ENCODE measurements around the gene AQR.

The AQR gene

GRCh38 chr15:34869110-34869509, 100.4 kb downstream of the AQR start:
- DNase-seq (ENCODE audit: low read depth), result no peak

DNA sequence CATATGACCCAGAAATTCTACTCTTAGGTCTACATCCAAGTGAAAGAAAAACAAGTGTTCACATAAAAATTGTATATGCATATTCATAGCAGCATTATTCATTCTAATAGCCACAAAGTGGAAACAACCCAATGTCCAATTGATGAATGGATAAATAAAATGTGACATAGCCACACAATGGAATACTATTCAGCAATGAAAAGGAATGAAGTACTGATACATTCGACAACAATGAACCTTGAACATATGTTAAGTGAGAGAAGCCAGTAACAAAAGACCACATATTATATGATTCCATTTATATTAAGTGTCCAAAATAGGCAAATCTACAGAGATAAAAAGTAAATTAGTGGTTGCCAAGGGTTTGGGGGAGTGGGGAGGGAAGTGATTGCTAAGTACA, 104.0 kb downstream of the AQR start:
- DNase-seq (ENCODE audit: low read depth), result no peak

GRCh38 chr15:34861214-34861613, 108.3 kb downstream of the AQR start:
- DNase-seq (ENCODE audit: low read depth), result no peak

GRCh38 chr15:34855893-34856292, 113.6 kb downstream of the AQR start:
- DNase-seq (ENCODE audit: low read depth), result no peak

DNA sequence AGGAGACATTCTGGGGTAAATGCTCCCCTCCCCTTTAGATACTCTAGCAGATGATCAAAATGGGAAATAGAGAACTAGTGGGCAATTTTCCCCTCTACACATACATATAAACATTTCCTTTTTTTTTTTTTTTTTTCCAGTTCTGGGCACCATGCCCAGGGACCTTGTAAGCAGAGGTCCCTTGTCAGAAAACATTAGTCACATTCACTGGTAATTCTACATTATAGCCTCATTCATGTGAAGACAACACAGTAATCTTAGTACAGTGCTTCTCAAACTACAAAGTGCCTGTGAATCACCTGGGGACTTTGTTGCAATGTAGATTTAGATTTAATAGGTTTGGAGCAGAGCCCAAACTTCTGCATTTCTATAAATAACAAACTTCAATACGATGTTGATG, 114.1 kb downstream of the AQR start:
- no peak for DNase-seq (ENCODE audit: low read depth)

DNA sequence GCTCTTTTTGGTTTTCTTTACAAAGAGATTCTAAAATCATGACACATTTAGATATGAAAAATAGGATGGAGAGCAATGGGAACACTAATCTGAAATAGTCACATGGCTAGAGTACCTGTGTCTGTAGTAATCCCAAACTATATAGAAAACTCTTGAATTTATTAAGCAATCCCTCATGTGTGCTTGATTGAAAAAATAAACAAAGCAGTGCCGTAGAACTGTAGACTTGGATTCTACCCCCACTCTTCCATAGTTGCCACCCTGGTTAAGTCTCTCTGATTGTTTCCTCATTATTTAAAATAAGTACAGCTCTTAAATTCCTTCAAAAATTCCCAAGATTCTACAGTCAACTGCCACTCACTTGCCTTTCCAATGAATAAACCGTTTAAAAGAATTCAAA, 115.3 kb downstream of the AQR start:
- no peak for DNase-seq (ENCODE audit: low read depth)

- no peak for DNase-seq (ENCODE audit: low read depth)
Observed at GRCh38 chr15:34853001-34853758, 116.4 kb downstream of the AQR start.

DNA sequence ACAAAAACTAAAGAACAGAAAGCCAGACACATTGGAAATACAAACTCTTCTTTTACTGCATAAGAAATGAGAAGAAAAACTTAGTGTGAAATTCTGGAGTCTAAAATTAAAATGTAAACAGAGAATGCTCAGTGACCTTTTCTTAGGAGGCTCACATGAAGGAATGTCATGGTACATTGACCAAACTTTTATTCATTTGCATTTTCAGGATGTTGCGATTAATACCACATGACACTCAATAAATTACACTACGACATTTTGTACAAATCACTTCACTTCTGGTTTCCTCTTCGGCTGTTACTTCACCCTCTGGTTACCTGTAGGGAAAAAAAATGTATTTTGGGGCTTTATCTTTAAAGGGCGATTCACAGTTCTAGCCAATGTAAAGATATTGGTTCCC, 117.8 kb downstream of the AQR start:
- DNase-seq (ENCODE audit: low read depth), result no peak

- DNase-seq (ENCODE audit: low read depth), result no peak
Observed at GRCh38 chr15:34851007-34851406, 118.5 kb downstream of the AQR start.

DNA sequence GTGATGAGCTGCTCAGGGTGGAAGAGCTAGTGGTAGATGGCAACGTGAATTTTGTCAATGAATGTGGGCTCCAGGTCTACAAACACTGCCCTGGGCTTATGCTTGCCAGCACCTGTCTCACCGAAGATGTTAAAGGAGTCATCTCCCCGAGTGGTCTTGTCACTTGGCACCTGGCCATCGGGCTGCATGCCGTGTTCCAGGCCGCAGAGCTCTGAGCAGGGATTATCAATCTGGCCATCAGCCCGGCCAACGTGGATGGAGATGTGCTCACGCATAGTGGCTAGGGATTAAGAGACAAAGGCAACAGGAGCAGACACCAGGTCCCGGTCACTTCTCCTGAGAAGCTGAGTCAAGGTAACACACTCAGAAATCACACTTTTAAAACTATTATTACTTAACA, 119.4 kb downstream of the AQR start:
- no peak for DNase-seq (ENCODE audit: low read depth)

GRCh38 chr15:34849364-34849959, 120.1 kb downstream of the AQR start:
- no peak for DNase-seq (ENCODE audit: low read depth)

DNA sequence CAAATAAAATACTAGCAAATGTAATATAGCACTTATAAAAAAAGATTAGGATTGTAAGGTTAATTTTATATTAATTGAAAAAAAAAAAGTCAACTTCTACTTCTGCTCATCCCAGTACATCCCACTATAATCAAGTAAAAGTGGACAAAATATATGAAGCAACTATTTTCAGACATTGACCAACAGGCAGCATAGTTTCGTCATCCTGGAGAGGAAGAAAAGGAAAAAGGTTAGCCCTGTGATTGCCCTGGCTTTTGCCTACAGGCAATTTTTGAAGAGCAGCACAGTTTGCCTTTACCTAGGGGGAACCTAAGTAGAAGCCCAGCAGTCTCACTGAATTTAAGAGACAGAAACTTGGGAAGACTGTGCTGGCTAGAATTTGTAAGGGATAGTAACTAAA, 121.9 kb downstream of the AQR start:
- DNase-seq (ENCODE audit: low read depth), result no peak

- no peak for DNase-seq (ENCODE audit: low read depth)
Observed at GRCh38 chr15:34841262-34841725, 128.2 kb downstream of the AQR start.

DNA sequence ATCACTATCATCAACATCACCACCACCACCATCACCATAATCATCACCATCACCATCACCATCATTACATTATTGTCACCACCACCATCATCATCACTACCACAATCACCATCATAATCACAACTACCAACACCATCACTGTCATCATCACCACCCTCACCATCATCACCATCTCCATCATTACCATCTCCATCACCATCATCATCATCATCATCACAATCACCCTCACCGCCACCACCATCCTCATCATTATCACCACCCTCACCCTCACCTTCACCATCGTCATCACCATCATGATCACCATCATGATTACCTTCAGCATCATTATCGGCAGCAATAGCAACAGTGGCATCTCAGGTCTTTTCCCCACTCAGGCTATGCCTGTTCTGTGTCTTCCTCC, 131.3 kb downstream of the AQR start:
- DNase-seq (ENCODE audit: low read depth), result no peak

DNA sequence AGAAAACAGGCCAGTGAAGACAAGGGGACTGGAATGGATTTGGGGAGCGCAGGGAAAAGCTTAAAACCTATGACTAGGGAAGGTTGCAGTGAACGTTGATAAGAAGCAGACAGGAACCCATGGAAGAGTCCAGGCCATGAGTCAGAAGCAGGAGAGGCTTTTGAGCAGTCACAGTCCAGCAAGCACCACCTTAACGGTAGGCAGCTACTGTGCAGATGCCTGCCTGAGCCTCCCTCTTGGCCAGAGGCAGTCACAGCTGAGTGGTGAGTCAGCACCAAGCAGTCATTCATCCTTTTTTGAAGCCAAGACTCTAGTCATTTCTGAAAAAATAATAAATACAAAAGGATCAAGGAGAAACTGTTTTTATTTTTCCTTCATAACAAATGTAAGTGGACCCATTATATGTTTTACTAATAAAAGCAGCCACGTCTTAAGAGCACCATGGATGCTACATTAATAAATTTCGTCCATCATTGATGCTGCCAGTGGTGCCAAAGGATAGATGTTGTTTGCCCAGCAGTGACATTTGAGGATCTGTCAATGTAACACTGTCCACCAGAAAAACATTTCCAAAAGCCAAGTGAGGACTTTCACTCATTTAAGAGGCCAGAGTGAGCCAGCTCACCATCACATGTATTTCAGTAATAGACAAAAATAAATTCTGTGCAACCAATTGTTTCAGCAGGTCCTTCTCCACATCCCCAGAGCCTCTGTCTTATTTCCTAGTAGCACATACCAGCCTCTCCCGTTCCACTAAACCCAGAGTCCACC, 132.1 kb downstream of the AQR start:
- no peak for DNase-seq (ENCODE audit: low read depth)

GRCh38 chr15:34828145-34828911, 141.2 kb downstream of the AQR start:
- no peak for DNase-seq (ENCODE audit: low read depth)

GRCh38 chr15:34821831-34822230, 147.7 kb downstream of the AQR start:
- DNase-seq (ENCODE audit: low read depth), result no peak

- DNase-seq (ENCODE audit: low read depth), result no peak
Observed at GRCh38 chr15:34820110-34820509, 149.4 kb downstream of the AQR start.

GRCh38 chr15:34818526-34818925, 151.0 kb downstream of the AQR start:
- DNase-seq (ENCODE audit: low read depth), result no peak

DNA sequence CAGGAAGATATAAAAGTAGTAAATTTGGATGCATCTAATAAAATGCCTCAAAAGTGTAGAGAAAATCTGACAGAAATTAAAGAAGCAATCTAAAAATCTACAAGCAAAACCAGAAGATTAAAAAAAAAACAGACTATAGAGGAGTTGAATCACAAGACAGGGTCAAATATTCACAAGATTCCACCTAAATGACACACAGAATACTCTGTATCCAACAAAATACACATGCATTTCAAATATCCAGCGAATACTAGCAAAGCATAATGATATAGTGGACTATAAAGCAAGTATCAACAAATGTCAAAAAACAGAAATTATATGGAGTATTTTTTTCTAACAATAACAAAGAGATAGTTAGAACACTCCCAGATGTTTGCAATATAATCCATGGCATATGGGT, 153.7 kb downstream of the AQR start:
- DNase-seq (ENCODE audit: low read depth), result no peak

DNA sequence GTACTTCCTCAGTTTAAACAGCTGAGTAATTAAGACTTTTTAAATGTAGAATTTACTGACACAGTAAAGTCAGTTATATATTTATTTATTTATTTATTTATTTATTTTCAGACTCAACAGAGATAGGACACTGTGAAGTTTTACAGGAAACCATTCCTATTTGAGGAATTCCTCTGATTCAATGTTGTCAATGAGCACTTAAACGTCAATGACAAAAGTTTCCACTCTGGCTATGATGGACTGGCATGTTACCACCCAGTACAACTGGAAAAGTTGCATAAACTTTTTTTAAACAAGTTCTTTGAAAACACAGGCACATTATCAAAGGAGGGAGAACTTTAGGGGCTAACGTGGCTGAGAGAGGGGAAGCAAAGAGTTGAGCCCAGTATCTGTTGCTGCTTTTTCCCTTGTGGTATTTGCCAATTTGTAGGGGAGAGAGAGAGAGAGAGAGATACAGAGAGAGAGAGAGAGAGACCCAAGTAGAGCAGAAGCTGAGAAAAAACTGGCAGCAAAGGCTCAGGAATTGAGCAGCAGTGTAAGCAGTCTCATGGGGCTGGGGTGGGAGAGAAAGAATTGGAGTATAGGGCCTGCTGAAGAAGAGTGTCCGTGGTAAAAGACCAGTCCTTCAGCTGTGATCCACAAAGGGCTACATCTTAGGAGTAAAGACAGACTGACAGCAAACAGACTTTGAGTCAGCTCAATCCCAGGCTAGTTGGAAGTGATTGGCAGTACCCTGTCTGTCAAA, 155.9 kb downstream of the AQR start:
- DNase-seq (ENCODE audit: low read depth), result no peak

All from activated T-helper 1 cell treated with Interleukin-2 at 50 U/mL for 16 hours (primary cell).